Activated CD4-positive, CD25-positive, alpha-beta regulatory T cell treated with anti-CD3 and anti-CD28 coated beads, Interleukin-2, amount 50 U/mL, for 16 hours (primary cell): ENCODE measurements around the gene PRDM8.

ENCODE experiments used
- DNase-seq: peaks from one replicate; pipeline ENCODE4 v3.0.0-alpha.2; 2020; ENCODE audit warnings: low read depth, low spot score

PRDM8 gene

DNA sequence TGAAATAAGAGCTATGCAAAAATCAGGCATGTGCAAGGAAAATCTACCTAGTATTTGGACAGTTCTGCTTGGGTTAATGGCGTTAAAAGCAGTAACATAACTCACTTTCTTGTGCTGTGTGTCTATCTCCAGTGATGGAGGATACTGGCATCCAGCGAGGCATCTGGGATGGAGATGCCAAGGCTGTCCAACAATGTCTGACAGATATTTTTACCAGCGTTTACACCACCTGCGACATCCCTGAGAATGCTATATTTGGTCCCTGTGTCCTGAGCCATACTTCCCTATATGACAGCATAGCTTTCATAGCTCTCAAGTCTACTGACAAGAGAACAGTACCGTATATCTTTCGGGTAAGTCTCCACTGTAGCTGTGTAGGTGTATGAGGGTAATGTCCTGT is 2.6 kb downstream of the PRDM8 start:
- DNase-seq = no peak

DNA sequence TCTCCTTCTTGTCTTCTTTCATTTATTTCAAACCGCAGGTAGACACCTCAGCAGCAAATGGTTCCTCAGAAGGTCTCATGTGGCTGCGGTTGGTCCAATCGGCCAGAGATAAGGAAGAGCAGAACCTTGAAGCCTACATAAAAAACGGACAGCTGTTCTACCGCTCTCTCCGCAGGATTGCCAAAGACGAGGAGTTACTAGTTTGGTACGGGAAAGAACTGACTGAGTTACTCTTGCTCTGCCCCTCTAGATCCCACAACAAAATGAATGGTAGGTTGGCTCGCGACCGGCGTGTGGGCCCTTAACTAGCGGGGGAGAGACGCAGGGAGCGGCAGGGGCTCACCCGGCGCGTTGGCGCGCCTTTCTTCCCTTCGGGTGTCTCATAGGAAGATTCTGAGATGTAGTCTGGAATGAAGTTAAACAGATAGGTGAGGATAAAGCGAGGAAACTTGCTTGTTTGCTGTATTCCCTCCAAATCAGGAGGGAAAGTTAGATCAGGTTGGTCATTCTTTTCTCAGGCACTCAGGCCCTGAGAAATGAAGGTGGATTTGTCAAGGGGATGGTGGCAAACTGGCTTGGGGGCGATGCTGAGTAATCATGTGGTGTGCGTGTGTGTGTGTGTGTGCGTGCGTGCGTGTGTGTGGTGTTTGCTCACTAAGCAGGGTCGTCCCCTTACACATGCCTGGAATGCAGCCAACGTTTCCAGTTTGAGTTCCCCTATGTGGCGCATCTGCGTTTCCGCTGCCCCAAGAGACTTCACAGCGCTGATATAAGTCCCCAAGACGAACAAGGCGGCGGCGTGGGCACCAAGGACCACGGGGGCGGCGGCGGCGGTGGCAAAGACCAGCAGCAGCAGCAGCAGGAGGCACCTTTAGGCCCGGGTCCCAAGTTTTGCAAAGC is 4.2 kb downstream of the PRDM8 start:
- DNase-seq = peak; percentile 33

DNA sequence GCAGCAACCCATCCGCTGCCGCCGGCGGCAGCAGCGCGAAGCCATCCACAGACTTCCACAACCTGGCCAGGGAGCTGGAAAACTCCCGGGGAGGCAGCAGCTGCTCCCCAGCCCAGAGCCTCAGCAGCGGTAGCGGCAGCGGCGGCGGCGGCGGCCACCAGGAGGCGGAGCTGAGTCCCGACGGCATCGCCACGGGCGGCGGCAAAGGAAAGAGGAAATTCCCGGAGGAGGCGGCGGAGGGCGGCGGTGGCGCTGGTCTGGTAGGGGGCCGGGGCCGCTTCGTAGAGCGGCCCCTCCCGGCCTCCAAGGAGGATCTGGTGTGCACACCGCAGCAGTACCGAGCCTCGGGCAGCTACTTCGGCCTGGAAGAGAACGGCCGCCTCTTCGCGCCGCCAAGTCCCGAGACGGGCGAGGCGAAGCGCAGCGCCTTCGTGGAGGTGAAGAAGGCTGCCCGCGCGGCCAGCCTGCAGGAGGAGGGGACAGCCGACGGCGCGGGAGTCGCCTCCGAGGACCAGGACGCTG is 4.9 kb downstream of the PRDM8 start:
- DNase-seq = peak; percentile 56

DNA sequence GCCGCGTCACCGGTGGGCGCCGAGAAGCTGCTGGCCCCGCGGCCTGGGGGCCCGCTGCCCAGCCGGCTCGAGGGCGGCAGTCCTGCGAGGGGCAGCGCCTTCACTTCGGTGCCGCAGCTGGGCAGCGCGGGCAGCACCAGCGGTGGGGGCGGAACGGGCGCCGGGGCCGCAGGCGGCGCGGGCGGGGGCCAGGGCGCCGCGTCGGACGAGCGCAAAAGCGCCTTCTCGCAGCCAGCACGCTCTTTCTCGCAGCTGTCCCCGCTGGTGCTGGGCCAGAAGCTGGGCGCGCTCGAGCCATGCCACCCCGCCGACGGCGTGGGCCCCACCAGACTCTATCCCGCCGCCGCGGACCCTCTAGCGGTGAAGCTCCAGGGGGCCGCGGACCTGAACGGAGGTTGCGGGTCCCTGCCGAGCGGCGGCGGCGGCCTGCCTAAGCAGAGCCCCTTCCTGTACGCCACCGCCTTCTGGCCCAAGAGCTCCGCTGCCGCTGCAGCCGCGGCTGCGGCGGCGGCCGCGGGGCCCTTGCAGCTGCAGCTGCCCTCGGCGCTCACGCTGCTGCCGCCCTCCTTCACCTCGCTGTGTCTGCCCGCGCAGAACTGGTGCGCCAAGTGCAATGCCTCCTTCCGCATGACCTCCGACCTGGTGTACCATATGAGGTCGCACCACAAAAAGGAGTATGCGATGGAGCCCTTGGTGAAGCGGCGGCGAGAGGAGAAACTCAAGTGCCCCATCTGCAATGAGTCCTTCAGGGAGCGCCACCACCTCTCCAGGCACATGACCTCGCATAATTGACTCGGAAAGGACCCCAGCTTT is 5.6 kb downstream of the PRDM8 start:
- DNase-seq = no peak

DNA sequence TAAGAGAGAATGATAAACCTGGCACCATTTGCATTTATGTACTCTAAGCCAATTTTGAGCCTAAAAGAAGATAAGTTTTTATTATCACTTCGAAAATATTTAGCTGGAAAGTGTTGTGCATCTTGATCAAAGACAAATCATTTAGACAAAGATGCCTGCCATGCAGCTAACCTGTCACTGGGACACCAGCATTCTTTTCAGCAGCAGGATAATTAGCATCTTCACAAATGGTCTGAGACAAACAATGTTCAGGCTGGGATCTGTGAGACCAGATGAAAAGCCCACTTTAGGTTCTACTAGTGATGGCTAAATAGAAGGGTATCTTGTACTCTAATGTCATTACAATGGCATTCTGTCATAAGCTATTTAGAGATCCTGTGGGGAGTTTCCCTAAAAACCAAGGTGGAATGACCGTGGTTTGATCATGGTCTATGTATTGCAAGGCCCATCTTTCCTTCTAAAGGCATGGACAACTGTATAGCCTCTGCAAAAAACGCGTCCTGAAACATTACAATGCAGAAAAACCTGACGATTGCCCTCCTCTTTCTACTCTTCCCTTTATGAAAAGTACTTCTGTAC is 7.2 kb downstream of the PRDM8 start:
- no peak for DNase-seq

DNA sequence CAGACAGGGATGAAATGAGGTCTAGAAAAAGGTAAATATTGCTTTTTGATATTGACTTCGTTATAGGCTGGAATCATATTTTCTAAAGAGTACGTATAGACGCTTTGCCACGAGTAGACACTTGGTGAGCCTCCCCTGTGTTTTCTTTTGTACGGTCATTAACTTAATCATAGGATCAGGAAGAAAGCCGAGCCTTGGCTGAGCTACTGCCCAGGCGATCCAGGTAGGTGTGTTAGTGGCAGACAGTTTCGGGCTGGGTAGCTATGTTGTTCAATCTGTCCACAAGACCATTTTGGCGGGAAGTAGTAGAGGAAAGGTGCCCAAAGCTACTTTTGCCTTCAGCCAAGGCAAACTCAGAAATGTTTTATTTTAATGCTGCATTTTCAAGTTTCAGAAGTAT is 8.8 kb downstream of the PRDM8 start:
- no peak for DNase-seq

DNA sequence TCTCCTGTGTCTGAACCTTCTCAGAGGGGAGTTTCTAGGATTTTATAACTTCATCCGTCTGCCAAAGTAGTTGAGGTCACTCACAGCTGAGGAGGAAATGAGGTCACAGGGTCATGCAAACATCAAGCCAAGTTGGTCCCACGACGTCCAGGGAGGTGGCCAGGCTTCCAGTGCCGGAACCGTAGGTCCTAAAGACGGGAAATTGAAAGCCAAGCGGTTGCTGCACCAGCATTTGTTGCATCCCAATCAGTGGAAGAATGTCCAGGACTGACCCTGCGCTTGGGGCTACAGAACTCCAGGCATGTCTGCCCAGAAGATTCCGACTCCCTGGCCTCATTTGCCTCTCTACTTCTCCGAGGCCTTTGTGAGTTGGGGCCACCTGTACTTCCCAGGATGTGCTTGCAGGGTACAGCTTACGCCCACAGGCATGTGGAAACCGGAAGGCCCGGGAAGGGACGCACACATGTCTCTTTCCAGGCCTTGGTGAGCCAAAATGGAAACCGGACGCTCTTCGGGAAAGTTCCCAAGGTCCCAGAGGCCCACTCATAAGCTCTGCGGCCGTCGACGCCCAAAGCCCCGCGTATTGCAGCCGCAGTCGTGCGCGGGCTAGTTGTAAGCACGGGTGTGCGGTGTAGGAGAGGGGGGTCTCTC is 9.3 kb downstream of the PRDM8 start:
- no peak for DNase-seq

- no peak for DNase-seq
Observed at GRCh38 chr4:80207172-80207583, 9.9 kb downstream of the PRDM8 start.

DNA sequence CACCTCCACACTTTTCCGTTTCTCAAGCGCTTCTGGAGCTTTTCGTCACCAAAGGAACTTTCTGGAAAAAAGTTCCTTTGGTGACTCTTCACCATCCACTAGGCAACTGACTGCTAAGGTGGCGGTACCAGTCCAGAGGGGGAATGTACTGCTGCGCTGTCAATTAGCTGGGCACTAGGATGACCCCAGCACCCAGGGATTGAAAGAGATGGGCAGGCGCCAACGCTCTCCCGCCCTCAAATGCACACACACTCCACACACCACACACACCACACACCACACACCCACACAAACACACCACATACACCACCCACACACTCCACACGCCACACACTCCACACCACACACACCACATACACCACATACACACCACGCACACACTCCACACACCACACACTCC is 10.4 kb downstream of the PRDM8 start:
- DNase-seq = no peak

DNA sequence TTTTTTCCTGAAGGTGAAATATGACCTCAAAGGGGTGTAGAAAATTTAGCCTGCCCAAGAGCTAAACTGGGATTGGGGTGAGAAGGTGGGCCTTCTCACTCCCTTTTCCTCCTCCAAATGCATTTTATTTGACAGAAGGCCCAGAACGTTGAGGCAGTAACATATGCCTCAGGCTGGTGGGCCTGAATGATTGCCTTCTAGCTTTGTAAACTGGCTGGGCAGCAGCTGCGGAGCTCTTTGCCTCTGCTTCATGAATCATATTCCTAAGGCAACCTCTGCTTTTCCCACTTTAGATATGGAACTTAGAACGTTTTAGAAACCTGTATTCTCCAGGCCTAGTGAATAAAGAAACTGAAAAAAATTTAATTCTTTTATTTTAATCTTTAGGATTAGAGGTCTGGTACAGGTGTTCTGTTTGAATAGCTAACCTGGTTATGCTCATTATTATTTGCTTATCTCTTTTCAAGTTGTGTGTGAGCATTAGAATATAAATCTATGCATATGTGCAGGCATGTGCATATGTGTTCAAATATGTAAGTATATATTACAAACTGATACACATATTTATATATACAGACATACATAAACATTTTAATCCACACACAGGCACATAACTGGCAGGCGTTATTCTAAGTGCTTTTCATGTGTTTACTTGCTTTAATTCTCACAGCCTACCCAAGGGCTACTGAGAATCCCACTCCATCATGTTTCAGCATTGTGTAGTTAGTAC is 11.5 kb downstream of the PRDM8 start:
- DNase-seq = no peak

DNA sequence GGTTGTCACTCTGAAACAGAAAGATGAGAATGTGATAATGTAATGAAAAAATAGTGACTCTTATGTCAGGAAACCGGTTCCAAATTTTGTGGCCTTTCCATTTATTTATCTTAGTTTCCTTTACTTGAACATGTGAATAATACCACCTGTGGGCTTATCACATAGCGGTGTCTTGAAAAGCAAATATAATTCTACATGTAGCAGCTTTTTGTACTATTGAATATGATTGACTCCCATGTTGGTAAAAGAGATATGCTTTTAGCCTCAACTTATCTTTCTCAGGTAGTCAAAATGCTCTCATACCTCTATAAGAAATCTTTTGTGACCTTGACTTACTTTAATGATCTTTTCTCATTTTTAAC is 12.0 kb downstream of the PRDM8 start:
- DNase-seq = no peak

GRCh38 chr4:80210549-80210948 is 13.2 kb downstream of the PRDM8 start:
- no peak for DNase-seq

DNA sequence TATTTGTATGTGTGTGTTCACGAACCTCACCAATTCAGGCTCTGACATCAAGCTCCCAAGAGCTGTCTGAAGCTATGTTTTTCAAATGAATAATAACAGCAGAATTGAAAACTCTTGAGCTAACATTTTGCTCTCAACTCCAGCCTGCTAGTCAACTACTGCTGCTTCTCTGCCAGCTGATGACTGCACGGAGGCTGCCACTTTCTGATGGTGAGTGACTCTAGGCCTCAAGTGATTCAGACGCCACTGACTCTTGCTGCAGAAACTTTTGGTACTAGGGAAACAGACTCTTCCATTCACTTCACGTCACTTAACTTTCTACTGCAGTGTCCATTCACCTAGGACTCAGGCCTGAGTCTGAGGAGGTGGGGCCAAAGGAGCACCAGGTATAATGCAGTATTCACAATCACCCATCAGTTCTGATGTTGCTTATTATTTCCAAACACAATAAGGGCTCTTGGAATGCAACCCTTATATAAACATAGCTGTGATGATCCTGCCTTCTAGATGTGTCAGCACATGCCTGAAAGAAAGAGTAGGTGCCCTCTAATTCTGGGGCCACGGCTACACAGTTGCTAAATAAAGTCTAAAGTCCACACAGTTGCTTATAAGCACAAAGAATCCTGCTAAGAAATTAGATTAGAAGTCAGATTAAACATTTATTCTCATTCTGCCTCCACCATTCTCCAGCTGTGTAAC is 16.0 kb downstream of the PRDM8 start:
- no peak for DNase-seq

DNA sequence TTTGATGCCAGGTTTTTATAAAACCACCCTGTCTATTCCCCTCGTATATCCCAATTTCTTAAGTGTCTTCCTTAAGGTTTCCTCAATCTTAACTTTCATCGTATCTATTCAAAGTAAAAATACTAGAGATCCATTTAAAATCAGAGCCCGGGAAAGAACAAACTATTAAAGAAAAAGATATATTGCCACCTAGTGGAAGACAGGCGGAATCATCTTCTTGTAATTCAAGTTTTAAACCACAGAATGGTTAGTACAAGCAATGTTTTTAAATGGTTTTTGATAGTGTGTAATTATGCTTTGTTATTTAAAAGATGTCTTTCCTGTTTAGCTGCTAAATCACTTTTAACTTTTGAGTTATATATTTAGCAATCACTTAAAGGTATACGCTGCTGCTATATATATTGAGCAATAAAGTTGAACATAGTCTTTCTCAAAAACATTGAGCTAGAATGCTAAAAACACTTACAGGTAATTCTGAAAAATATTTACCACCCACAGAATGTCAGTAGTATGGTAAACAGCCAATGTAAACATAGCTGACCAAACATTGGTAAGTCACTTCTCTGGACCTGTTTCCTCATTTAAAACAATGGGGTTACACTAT is 18.2 kb downstream of the PRDM8 start:
- no peak for DNase-seq

- DNase-seq = no peak
Observed at GRCh38 chr4:80216100-80216761, 18.9 kb downstream of the PRDM8 start.

DNA sequence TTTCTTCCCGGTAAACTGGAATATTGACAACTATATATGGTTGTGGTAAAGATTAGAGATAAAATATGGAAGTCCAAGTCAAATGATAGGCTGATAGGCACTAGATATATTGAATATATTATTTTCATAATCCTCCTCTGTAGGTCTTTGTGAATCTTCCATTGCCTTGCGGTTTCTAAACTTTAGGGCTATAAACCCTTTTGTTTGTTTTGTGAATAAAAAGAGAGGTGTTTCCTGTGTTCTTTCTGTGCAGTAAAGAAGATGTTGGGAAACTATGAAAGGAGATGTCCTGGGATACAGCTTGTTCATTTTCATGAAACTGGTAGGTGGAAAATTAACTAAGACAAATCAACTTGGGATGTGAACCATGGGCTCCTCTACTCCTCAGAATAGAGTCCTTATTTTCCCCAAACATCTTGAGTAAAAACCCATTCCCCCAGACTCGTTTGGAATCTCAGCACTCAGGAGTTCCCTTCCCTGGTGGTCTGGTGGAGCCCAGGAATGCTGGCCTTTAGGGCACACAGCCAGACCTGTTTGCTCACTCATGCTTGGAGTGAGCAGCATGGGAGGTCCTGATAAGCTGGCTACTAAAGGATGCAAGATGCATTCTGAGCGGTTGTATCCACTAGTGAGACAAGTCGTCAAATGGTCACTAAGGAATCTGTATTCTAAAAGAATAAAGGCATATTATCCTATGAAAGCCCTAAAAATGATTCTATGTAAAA is 22.2 kb downstream of the PRDM8 start:
- DNase-seq = no peak

- no peak for DNase-seq
Observed at GRCh38 chr4:80220711-80221110, 23.4 kb downstream of the PRDM8 start.

DNA sequence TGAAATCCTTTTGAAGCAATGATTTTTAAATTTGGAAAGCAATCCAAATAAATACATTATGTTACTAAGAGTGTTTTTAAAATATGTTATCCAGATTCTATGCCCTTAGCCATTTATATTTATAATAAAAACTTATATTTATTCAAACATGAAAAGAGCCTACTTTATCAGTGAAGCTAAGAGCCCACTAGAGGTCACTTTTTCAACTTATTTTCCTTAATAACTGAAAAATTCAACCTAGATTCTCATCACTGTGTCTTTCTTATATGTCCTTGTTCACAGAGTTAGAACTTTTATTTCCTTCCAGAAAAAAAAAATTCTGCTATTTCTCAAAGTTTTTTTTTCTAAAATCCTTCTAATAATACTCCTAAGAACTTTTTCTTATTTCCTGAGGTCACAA is 23.9 kb downstream of the PRDM8 start:
- no peak for DNase-seq

- DNase-seq = no peak
Observed at GRCh38 chr4:80225595-80225994, 28.3 kb downstream of the PRDM8 start.
